ENCODE measurements around the gene SYCP3.

Gene SYCP3

GRCh38 chr12:101680647-101681046 lies 58.6 kb downstream of the SYCP3 start:
- no peak for DNase-seq (ENCODE audit: low spot score)

- no peak for DNase-seq (ENCODE audit: low spot score)
Observed at GRCh38 chr12:101680240-101680639, 59.0 kb downstream of the SYCP3 start.

Small RNA genes lying within 50 kb of the gene (small RNA-seq; reads per million reads assigned to genes)
- gene RNA5SP368 (0 reads per million in 2 experiments), gene RNU6-101P (0 reads per million in 2 experiments), gene RNY1P16 (0 reads per million in 2 experiments)

Data from SK-N-DZ (cell line).